Measurements from ENCODE around the gene ANKS1A. TPM values are rescaled to one million over a fixed set of nuclear protein-coding genes. Genes with fewer than 3 reads are reported as not detected.
A peak's percentile ranks its signal among the peaks of the same experiment; 100 is the strongest.

The ANKS1A gene
- total RNA-seq, 6 experiments from 2014 or later = 6.7 to 17.4 (median 10.5) TPM

- DNase-seq (no peak), ATAC-seq (peak in 2 of 4 donors; percentile 38 to 45)
- intact Hi-C loops (cut with DNase I) = no loop called here
- WGBS (ENCODE audit: insufficient coverage, low coverage, low lambda C conversion rate, missing lambda C conversion rate) = 79% methylated on average over 6 of the region's 6 CpGs
- Histone ChIP-seq H3K4me3 (no peak overlapping the region), H3K27ac (peak overlapping the region in 1 of 3 donors; percentile 53), H3K36me3 (no peaks in the 10 kb centered on the region), H3K4me1 (no peaks in the 10 kb centered on the region), H3K9me3 (no peaks in the 10 kb centered on the region), H3K27me3 (no peaks in the 10 kb centered on the region)
- TF ChIP-seq POLR2A (IDR thresholded peaks at IDR 0.05) (no peak), CTCF (IDR thresholded peaks at IDR 0.05) (no peak)
Observed at GRCh38 chr6:34917626-34918285, 28.7 kb downstream of the ANKS1A start.

GRCh38 chr6:34919651-34920050, 30.6 kb downstream of the ANKS1A start:
- H3K9me3 ChIP-seq = no peaks in the 10 kb centered on the region
- 100% methylated on average over 1 of the region's 1 CpG for WGBS (ENCODE audit: insufficient coverage, low coverage, low lambda C conversion rate, missing lambda C conversion rate)
- peak; percentile 32 to 72 (median 52) for ATAC-seq
- intact Hi-C loops (cut with DNase I) = no loop called here
- no peaks in the 10 kb centered on the region for H3K4me1 ChIP-seq
- H3K36me3 ChIP-seq = no peaks in the 10 kb centered on the region
- no peak overlapping the region for H3K4me3 ChIP-seq
- no peak overlapping the region for H3K27ac ChIP-seq
- TF ChIP-seq POLR2A (IDR thresholded peaks at IDR 0.05) (no peak), CTCF (IDR thresholded peaks at IDR 0.05) (no peak)
- no peaks in the 10 kb centered on the region for H3K27me3 ChIP-seq
- DNase-seq = no peak

- DNase-seq = no peak
- 81% methylated on average over 4 of the region's 4 CpGs for WGBS (ENCODE audit: insufficient coverage, low coverage, low lambda C conversion rate, missing lambda C conversion rate)
- intact Hi-C loops (cut with DNase I) = no loop called here
Observed at GRCh38 chr6:34920097-34920496, 31.0 kb downstream of the ANKS1A start.

GRCh38 chr6:34922177-34922663, 33.2 kb downstream of the ANKS1A start:
- no peak overlapping the region for H3K27ac ChIP-seq
- no peaks in the 10 kb centered on the region for H3K9me3 ChIP-seq
- H3K4me1 ChIP-seq = no peaks in the 10 kb centered on the region
- no peaks in the 10 kb centered on the region for H3K36me3 ChIP-seq
- no peak overlapping the region for H3K4me3 ChIP-seq
- TF ChIP-seq POLR2A (IDR thresholded peaks at IDR 0.05) = no peak
- no peak for TF ChIP-seq CTCF (IDR thresholded peaks at IDR 0.05)
- intact Hi-C loops (cut with DNase I) = no loop called here
- WGBS (ENCODE audit: insufficient coverage, low coverage, low lambda C conversion rate, missing lambda C conversion rate) = 58% methylated on average over 3 of the region's 3 CpGs
- no peaks in the 10 kb centered on the region for H3K27me3 ChIP-seq
- no peak for DNase-seq
- peak in 1 of 4 donors; percentile 38 for ATAC-seq

More at GRCh38 chr6:34920097-34920496, 31.0 kb downstream of the ANKS1A start:
- Histone ChIP-seq H3K4me3 (no peak overlapping the region), H3K27ac (no peak overlapping the region), H3K9me3 (no peaks in the 10 kb centered on the region), H3K27me3 (no peaks in the 10 kb centered on the region), H3K36me3 (no peaks in the 10 kb centered on the region), H3K4me1 (no peaks in the 10 kb centered on the region)
- TF ChIP-seq CTCF (IDR thresholded peaks at IDR 0.05) (no peak), POLR2A (IDR thresholded peaks at IDR 0.05) (no peak)
- ATAC-seq = no peak

All from right lobe of liver (tissue), 6 donors.